IPS-NIHi11 (cell line): ENCODE data around the gene SEPTIN14.
"Not testable (repeated sequence)": the region's sequence is repeated elsewhere in the genome, so short reads cannot be mapped to it uniquely, and the experiment has no call there.

Source experiments
- DNase-seq: peaks from one replicate; pipeline ENCODE4 v3.0.0; 2012; ENCODE audit warnings: mixed read lengths, low spot score

The SEPTIN14 gene

DNA sequence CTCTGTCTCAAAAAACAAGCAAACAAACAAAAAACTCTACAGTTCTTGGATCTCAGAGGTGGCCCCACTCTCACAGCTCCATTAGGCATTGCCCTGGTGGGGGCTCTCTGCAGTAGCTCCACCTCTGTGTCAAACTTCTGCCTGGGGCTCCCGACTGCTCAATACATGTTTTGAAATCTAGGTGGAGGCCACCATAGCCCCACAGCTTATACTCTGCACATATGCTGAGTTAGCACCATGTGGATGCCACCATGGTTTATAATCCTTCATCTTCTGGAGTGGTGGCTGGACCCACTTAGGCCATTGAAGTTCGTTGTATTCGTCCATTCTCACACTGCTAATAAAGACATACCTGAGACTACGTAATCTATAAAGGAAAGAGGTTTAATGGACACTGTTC lies 78.4 kb downstream of the SEPTIN14 start:
- no peak for DNase-seq

DNA sequence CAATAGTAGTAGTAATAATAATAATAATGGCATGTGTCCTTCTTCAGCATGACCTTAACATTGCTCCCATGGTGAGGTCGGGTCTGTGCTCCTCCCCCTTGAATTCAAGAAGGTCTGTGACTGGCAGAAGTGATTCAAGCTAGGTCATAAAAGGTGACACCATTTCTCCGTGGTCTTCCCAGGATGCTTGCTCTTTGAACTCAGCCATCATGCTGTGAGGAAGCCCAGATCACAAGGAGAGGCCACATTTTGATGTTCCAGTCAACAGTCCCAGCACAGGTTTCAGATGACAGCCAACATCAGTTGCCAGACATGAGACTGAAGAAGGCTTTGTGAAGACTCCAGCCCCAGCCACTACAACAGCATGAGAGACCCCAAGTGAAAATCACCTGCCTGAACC lies 83.9 kb downstream of the SEPTIN14 start:
- DNase-seq: no peak

DNA sequence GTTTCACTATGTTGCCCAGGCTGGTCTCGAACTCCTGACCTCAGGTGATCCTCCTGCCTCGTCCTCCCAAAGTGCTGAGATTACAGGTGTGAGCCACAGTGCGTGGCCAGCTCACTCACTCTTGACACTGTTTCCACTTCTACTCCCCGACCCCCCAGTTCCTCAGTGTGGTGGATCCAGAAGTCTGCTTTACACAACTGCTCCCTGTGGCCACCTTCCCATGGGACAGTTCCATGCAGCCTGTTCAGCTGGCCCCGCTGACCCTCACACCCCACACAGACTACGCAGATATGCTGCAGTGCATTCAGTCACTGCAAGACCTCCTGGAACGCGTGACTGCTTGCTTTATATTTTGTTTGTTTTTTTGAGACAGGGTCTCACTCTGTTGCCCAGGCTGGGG lies 86.4 kb downstream of the SEPTIN14 start:
- no peak for DNase-seq

DNA sequence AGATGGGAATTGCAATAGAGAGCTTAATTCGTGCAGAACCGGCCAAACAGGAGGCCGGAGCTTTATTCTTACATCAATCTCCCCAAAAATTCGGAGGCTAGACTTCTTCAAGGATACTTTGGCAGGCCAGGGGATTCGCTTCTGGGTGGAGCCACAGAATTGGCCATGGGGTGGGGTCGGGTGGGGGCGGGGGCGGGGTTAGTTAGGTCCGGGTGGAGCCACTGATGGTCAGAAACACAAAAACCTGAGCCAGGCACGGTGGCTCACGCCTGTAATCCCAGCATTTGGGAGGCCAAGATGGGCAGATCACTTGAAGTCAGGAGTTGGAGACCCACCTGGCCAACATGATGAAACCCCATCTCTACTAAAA lies 87.5 kb downstream of the SEPTIN14 start:
- peak; percentile 19 for DNase-seq

DNA sequence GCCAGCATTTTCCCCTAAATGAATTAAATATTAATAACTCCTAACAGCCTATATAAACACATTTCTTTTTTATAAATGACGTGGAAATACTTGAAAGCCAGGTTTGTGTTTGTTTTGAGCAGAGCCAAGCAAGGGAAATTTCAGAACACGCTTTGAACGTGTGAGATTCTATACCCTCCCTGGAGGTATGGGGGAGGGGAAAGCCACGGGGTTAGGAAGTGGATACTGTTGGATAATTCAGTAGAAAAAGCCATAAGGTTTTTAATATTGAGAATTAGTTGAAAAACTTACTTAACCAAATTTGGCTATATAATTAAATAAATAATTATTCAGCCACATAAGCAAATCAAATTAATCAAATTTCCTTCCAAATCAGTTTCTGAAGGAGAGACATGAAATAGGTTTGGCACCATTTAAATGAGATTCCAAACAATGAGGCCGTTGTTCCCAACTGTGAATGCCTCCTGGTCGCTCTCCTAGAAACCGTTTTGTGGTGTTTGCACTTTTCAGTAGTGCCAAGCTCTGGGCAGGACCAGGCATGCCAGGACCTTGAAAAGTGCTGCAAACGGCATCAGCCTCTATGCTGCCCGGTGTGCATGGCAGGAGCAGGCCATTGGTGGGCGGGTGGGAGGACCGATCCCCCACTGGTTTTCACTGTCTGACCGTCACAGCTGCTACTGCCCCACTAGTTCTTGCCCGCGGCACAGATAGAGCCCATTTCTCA lies 88.1 kb downstream of the SEPTIN14 start:
- peak; percentile 17 for DNase-seq

DNA sequence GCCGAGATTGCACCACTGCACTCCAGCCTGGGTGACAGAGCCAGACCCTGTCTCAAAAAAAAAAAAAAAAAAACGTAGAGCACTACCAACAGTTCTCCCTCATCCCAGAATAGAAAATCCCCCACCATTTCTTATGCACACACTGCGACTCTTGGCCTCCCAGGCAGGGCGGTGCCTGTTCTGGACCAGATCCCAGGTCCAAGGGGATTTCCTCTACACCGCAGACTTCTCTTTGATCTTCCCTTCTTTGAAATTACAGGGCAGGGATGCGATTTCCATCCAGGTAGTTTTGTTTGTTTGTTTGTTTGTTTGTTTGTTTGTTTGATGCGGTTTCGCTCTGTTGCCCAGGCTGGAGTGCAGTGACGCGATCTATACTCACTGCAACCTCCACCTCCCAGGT lies 91.8 kb downstream of the SEPTIN14 start:
- no peak for DNase-seq

DNA sequence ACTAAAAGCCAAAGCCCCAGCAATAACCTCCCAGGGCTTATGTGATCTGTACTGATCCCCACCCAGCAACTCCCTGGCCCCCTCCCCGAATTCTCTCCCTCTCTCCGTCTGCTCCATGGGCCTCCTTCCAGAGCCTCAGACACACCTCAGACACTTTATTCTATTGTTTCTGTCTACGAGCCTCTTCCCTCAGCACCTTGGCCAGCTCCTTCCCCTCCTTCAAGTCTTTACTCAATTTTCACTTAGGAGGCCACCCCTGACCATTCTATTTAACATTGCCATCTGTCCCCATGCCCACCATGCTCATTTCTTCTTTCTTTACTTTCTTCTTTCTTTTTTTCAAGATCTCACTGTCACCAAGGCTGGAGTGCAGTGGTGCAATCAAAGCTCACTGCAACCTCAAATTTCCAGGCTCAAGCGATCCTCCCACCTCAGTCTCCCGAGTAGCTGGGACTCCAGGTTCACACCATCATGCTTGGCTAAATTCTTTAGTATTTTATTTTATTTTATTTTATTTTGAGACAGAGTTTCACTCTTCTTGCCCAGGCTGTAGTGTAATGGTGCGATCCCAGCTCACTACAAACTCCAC lies 109.2 kb downstream of the SEPTIN14 start:
- not testable (repeated sequence) for DNase-seq

DNA sequence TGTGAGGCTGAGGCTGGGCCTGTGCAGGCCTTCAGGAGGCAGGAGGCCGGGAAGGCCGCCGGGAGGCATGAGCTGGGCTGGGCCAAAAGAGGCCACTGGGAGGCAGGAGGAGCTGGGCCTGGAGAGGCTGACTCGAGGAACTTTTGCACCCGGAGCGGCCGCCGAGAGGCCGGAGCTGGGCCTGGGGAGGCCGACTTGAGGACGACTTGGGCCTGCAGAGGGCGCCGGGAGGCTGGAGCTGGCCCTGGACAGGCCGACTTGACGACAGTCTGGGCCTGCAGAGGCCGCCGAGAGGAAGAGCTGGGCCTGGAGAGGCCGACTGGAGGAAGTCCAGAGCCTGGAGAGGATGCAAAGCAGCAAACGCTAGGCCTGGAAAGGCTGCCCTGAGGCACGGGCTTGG lies 117.8 kb downstream of the SEPTIN14 start:
- not testable (repeated sequence) for DNase-seq
